GM10266 (cell line): ENCODE results near the gene VRK3.

Source experiments
- DNase-seq: peaks from one replicate; pipeline ENCODE4 v3.0.0; 2012; ENCODE audit errors: extremely low spot score
- CTCF ChIP-seq: IDR thresholded peaks from 2 replicates; pipeline ENCODE4 v1.5.1; 2012; ENCODE audit warnings: mild to moderate bottlenecking, low read depth; ENCODE audit not compliant: control insufficient read depth, insufficient read depth; ENCODE audit errors: missing control alignments

VRK3 gene

GRCh38 chr19:49937750-49938381, 87.3 kb downstream of the VRK3 start:
- DNase-seq, result peak; percentile 74
- TF ChIP-seq CTCF, result peak; percentile 94

GRCh38 chr19:49936549-49936948, 88.6 kb downstream of the VRK3 start:
- no peak for TF ChIP-seq CTCF
- no peak for DNase-seq

DNA sequence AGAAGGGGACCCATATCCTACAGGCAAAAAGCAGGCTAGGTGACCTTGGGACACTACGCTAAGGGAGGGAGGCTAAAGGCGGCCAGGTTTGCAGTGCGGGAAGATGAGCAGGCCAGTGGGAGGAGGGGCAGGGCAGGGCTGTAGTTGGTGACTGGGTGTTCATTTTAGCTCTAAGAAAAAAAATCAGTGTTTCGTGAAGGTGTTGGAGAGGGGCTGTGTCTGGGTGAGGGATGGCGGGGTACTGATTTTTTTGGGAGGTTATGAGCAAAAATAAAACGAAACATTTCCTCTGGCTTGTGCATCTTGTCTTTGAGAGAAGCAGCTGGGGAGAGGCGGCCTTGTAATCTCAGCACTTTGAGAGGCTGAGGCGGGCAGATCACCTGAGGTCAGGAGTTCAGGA, 91.5 kb downstream of the VRK3 start:
- no peak for TF ChIP-seq CTCF
- DNase-seq, result no peak

- DNase-seq, result no peak
- no peak for TF ChIP-seq CTCF
Observed at GRCh38 chr19:49932731-49933131, 92.4 kb downstream of the VRK3 start.

GRCh38 chr19:49932041-49932451, 93.1 kb downstream of the VRK3 start:
- no peak for DNase-seq

DNA sequence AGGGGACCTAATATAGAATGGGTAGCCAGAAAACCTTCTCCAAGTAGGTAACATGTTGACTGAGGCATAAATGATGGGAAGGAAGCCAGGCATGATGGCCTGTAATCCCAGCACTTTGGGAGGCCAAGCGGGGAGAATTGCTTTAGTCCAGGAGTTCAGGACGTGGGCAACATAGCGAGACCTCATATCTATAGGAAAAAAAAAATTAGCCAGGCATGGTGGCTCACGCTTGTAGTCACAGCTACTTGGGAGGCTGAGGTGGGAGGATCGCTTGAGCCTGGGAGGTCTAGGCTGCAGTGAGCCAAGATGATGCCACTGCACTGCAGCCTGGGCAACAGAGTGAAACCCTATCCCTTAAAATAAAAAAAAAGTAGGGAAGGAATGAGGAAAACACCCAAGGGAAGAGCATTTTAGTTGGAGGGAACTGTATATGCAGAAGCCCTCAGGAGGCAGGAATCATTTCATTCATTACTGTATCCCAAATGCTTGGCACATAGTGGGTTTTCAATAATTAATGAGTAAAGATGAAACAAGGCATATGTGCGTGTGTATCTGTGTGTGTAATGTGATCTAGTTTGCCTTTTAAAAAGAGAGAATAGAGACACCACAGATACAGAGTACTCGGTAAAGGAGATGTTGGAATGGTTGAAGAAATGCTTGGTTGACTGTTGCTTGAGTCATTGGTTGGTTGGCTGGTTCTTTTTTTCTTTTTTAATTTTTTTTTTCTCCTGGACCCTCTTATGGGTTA, 93.7 kb downstream of the VRK3 start:
- no peak for TF ChIP-seq CTCF

More at GRCh38 chr19:49932041-49932451, 93.1 kb downstream of the VRK3 start:
- no peak for TF ChIP-seq CTCF

DNA sequence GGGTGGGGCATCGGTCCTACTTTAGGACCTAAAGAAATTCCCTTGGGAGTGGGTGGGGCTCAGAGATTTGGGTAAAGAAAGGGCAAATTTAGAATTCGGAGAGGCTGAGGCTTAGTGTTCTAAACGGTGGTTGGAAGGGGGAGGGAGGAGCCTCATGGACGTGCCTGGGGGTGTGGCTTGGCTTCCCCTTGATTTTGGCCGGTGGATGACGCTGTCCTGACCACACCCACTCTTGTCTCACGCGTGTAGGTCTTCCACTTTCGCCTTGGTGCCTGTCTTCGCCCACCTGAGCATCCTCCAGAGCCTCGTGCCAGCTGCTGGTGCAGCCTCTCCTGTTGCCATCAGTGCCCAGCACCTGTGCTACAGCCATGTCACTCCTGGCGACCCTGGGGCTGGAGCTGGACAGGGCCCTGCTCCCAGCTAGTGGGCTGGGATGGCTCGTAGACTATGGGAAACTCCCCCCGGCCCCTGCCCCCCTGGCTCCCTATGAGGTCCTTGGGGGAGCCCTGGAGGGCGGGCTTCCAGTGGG, 94.6 kb downstream of the VRK3 start:
- DNase-seq, result no peak
- no peak for TF ChIP-seq CTCF

More for the DNA sequence above, 93.7 kb downstream of the VRK3 start:
- no peak for DNase-seq
